Measurements from ENCODE around the gene RYR1.

The RYR1 gene

GRCh38 chr19:38549061-38549460 is 115.6 kb downstream of the RYR1 start:
- Histone ChIP-seq H3K4me2 (ENCODE audit: low read depth, low read length) (no peak overlapping the region), H3K27me3 (replicated peaks; ENCODE audit: insufficient read depth, low read length) (no peaks in the 10 kb centered on the region), H3K9me3 (replicated peaks; ENCODE audit: insufficient read depth, low read length) (no peaks in the 10 kb centered on the region), H3K36me3 (replicated peaks; ENCODE audit: insufficient read depth, low read length) (no peaks in the 10 kb centered on the region), H2AFZ (ENCODE audit: low read length) (no peak overlapping the region), H3K4me3 (ENCODE audit: low read length) (no peak overlapping the region), H3K27ac (ENCODE audit: low read length) (no peak overlapping the region), H4K20me1 (ENCODE audit: insufficient read depth, low read length) (no peaks in the 10 kb centered on the region), H3F3A (ENCODE audit: insufficient read depth, low read length) (0 out of 2 replicates have a peak, but pooled peaks cover 8% of the 10 kb centered on the region), H3K9ac (ENCODE audit: low read length) (no peak overlapping the region), H3K9me2 (replicated peaks; ENCODE audit: insufficient read depth, low read length) (no peaks in the 10 kb centered on the region), H3K79me2 (ENCODE audit: low read length) (no peaks in the 10 kb centered on the region), H3K4me1 (ENCODE audit: low read length) (peaks cover 7% of the 10 kb centered on the region)
- TF ChIP-seq EZH2phosphoT487 (IDR thresholded peaks at IDR 0.05; ENCODE audit: low read length) (no peak), CTCF (IDR thresholded peaks at IDR 0.05; ENCODE audit: low read length) (no peak), EZH2 (optimal IDR thresholded peaks at IDR 0.05; ENCODE audit: low read depth, low read length) (no peak)
- no peak for DNase-seq

GRCh38 chr19:38549942-38550341 is 116.5 kb downstream of the RYR1 start:
- Histone ChIP-seq H3K4me3 (ENCODE audit: low read length) (no peak overlapping the region), H3K4me1 (ENCODE audit: low read length) (peaks cover 1% of the 10 kb centered on the region), H3K36me3 (replicated peaks; ENCODE audit: insufficient read depth, low read length) (no peaks in the 10 kb centered on the region), H3K27ac (ENCODE audit: low read length) (no peak overlapping the region), H2AFZ (ENCODE audit: low read length) (no peak overlapping the region), H3K4me2 (ENCODE audit: low read depth, low read length) (no peak overlapping the region), H3K9ac (ENCODE audit: low read length) (no peak overlapping the region), H3K9me3 (replicated peaks; ENCODE audit: insufficient read depth, low read length) (no peaks in the 10 kb centered on the region), H3K27me3 (replicated peaks; ENCODE audit: insufficient read depth, low read length) (no peaks in the 10 kb centered on the region), H4K20me1 (ENCODE audit: insufficient read depth, low read length) (no peaks in the 10 kb centered on the region), H3K9me2 (replicated peaks; ENCODE audit: insufficient read depth, low read length) (no peaks in the 10 kb centered on the region), H3F3A (ENCODE audit: insufficient read depth, low read length) (no peaks in the 10 kb centered on the region), H3K79me2 (ENCODE audit: low read length) (no peaks in the 10 kb centered on the region)
- no peak for DNase-seq
- no peak for TF ChIP-seq EZH2 (optimal IDR thresholded peaks at IDR 0.05; ENCODE audit: low read depth, low read length)
- no peak for TF ChIP-seq CTCF (IDR thresholded peaks at IDR 0.05; ENCODE audit: low read length)
- TF ChIP-seq EZH2phosphoT487 (IDR thresholded peaks at IDR 0.05; ENCODE audit: low read length): no peak

- Histone ChIP-seq H3F3A (ENCODE audit: insufficient read depth, low read length) (no peaks in the 10 kb centered on the region), H3K27me3 (replicated peaks; ENCODE audit: insufficient read depth, low read length) (no peaks in the 10 kb centered on the region), H3K4me2 (ENCODE audit: low read depth, low read length) (no peak overlapping the region), H3K27ac (ENCODE audit: low read length) (no peak overlapping the region), H3K9ac (ENCODE audit: low read length) (no peak overlapping the region), H2AFZ (ENCODE audit: low read length) (no peak overlapping the region), H4K20me1 (ENCODE audit: insufficient read depth, low read length) (no peaks in the 10 kb centered on the region), H3K4me3 (ENCODE audit: low read length) (no peak overlapping the region), H3K9me2 (replicated peaks; ENCODE audit: insufficient read depth, low read length) (no peaks in the 10 kb centered on the region), H3K36me3 (replicated peaks; ENCODE audit: insufficient read depth, low read length) (no peaks in the 10 kb centered on the region), H3K9me3 (replicated peaks; ENCODE audit: insufficient read depth, low read length) (no peaks in the 10 kb centered on the region), H3K79me2 (ENCODE audit: low read length) (no peaks in the 10 kb centered on the region), H3K4me1 (ENCODE audit: low read length) (no peaks in the 10 kb centered on the region)
- no peak for DNase-seq
- no peak for TF ChIP-seq CTCF (IDR thresholded peaks at IDR 0.05; ENCODE audit: low read length)
- no peak for TF ChIP-seq EZH2phosphoT487 (IDR thresholded peaks at IDR 0.05; ENCODE audit: low read length)
- no peak for TF ChIP-seq EZH2 (optimal IDR thresholded peaks at IDR 0.05; ENCODE audit: low read depth, low read length)
These were observed 116.9 kb downstream of the RYR1 start for GRCh38 chr19:38550376-38550775.

Data from MM.1S (cell line).